HG02610 (cell line): Measurements from ENCODE around the gene RBMS1.

Source experiments
- ATAC-seq: cut with Tn5 transposase; IDR thresholded peaks from one replicate; pipeline ENCODE4 v1.9.1; 2021; ENCODE audit warnings: mild to moderate bottlenecking, moderate library complexity; ENCODE audit not compliant: unreplicated experiment

Gene RBMS1, protein sequence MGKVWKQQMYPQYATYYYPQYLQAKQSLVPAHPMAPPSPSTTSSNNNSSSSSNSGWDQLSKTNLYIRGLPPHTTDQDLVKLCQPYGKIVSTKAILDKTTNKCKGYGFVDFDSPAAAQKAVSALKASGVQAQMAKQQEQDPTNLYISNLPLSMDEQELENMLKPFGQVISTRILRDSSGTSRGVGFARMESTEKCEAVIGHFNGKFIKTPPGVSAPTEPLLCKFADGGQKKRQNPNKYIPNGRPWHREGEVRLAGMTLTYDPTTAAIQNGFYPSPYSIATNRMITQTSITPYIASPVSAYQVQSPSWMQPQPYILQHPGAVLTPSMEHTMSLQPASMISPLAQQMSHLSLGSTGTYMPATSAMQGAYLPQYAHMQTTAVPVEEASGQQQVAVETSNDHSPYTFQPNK

DNA sequence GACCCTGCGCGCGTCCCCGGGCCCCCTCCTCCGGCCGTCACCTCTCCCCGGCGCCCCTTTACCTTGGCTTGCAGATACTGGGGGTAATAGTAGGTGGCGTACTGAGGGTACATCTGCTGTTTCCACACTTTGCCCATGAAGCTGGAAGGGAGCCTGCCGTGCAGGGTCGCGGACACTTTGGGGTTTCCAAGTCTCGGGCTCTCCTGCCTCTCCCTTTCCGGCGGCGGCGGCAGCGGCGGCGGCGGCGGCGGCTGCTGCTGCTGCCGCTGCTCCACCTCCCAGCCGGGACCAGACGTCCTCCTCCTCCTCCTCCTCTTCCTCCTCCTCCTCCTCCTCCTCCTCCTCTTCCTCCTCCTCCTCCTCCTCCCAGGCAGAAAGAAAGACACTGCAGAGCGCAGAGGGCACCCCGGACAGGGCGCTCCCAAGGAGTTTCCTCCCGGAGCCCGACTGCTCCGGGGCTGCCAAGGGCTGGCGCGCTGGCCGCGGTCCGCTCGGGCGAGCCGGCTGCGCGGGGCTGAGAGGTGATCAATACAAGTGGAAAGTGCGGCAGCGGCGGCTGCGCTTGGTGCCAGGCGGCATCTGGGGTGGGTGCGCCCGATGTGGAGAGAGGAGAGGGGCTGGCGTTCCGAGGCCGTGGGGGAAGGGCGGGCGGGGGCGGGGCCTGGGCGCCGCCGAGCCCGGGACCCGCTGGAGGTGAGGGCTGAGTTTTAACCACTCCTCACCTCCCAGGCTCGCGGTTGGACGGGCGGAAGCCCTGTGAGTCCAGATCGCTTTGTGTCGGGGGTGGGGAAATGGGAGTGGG, at the start of gene RBMS1:
Gene RBMS1 (minus strand): TSS at position 581 of the 802 bp plus-strand sequence. CDS start 444 bp downstream, at position 137.
- ATAC-seq, result peak; percentile 43

DNA sequence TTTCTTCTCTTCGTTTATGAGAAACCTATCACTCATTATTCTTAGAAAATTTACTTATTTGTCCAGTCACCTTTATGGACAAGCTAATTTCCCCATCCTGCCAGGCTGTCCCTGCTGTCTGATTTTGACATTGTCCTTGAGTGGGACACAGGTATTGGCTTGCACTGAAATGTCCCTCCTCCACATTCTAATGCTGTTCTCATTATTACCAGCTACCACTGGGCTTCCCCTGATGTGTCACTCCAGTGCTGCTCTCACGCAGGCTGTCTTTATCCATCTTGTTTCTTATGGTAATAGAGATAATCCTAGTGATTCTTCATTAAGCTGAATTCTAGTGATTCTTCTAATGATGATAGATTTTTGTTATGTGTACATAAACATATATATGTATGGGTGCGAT, 48.1 kb upstream of the RBMS1 start:
- ATAC-seq, result no peak

DNA sequence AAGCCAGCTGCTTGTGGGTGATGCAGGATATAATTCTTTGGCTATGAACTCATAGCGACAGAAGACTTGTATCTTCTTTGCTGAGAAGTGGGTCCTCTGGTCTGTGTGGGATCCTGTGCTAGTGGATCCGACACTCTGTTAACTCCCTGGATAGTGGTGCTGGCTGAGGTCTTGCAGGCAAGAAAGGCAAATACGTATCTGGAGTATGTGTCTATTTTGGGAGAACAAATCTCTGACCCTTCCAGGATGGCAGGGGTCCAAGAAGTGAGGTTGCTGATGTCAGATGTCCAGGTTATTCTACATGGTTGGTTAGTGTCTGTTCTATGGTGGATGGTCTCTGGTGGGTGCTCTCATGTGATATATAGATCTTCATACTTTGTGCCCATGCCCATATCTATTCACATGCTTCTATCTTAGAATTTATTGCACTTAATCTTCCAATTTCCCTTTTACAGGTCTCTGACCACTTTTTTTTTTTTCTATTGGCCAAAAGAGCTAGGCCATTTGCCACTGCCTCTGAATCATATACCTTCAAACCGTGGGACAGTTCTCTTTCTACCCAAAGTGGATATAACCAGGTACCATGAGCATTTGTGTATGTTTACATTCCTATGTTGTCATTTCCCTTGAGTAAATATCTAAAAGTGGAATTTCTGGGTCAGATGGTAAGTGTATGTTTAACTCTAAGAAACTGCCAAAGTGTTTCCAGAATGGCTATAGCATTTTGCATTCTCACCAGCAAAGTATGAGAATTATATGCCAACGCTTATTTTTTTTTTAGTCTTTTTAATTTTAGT, 45.1 kb upstream of the RBMS1 start:
- no peak for ATAC-seq

DNA sequence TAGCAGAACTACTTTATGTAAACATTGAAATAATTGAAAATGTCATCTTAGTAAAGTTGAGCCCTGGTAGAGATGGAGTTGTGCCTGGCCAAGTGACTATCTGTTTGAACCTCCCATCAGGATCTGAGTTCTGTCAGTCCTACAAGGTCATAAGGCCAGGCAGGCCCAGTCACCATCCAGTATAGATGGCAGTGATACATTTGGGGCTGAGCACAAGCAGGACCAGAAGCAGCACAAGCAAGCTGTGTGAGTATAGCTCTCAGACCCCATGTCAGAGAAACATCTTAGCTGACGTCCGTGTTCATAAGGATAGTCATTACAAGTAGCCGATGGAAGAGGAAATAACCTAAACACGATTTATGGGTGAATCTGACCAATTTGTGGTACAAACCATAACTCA, 44.5 kb upstream of the RBMS1 start:
- ATAC-seq, result no peak

DNA sequence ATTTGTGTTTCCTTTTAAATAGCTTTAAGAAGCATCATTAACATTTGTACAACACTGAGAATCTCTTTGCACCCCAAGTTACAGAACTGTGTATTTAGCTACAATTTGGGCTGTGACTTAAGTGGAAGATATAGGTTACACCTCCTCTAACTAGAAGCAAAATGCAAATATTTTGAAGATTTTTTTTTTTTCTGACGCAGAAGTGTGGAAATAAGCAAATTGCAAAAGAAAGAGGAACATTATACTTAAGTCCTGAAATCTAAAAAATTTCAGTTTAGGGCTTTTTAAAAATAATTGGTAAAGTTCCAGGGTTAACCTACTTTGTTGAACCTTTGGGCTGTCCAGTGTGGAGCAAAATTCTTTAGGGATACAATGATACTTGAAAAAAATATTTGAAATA, 41.4 kb upstream of the RBMS1 start:
- ATAC-seq, result no peak

DNA sequence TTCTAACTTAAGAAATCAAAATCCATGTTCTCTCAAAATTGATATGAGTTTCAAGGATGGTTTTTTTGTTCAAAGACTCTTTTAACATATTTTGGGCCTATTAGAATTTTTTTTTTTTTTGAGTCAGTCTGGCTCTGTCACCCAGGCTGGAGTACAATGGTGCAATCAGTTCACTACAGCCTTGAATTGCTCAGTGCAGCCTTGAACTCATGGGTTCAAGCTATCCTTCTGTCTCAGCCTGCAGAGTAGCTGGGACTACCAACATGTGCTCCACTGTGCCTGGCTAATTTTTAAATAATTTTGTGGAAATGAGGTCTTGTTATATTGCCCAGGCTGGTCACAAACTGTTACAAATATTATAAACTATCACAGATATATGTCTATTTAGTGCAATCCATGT, 40.6 kb upstream of the RBMS1 start:
- no peak for ATAC-seq

DNA sequence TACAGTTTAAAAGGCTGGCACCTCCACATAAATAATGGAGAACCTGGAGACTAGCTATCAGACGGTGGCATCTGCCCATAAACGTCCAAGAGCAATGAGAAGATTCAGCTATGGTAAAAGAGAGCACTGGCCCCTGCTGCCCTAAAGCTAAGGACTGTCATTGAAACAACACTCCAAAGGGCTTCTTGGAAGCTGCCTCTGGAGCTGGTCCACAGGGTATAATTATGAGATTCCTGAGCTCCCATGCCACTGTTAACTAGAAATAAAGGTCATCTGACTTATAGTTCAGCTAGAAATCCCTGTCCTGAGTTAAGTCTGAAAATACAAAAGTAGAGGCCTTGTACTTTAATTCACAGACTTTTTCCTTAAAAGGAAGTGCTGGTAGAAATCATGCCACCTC, 39.9 kb upstream of the RBMS1 start:
- no peak for ATAC-seq

DNA sequence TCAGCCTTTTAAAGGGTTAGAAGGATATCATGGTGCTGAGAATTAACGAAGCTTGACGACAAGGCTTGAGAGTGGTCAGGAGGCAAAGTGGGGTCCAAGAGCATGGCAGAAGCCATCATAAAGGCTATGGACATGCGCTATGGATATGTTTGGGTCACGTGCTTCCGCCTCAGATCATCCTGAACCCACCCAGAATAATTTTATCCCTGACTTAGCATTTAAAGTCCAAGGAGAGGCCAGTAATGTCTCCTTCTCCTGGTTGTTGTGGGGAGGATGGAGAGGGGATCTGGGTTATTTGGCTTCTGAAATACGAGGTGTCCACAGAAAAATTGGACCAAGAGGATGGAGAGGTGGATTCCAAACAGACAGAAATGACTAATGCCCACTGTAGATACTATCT, 38.8 kb upstream of the RBMS1 start:
- no peak for ATAC-seq

DNA sequence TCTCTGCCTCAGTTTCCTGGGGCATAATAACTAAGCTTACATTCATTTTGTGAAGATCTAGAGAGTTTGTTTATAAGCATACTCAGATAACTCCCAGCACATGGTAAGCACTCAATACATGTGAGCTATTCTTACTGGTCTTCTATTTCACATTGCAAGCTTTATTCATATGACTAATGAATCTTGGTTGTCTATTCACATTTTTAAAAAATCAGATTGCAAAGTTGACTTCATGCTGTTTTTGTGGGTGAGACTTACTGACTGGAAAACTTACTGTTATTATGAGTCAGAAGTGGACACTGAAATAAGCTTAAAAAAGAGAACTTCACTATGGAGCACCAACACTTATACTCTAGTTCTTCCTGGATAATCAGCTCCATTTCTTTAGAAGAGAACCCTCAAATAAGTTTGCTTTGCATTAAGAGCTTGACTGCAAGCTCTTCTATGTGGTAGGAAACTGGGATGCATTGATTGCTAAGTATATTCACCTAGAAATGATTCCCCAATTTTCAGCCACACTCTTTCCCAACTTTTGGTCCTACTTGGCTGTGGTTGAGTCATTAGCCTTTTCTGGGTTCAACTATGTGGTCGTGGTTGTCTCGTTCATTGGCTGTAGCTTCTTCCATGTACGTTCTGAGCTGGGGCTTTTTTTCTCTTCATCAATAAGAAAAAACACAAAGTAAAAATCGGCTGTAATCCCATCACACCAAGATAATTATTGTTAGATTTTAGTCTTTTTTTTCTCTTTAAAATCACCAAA, 29.5 kb upstream of the RBMS1 start:
- no peak for ATAC-seq

DNA sequence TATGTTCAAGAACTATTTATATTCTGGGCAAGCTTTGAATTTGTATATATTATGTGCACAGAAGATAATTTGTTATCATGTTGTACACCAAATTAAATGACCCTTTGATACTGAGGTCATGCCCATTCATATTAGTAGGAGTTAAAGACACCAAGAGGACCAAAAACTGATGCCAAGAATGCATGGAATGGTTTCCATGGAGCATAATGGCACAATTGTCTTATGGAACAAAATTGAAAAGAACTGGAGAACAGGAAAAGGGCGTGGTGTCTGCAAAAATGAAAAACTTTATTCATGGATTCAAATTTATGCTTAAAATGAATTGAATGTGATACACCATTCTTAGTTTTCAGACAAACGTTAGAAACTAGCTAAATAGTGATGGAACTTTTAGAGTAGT, 24.1 kb upstream of the RBMS1 start:
- no peak for ATAC-seq

DNA sequence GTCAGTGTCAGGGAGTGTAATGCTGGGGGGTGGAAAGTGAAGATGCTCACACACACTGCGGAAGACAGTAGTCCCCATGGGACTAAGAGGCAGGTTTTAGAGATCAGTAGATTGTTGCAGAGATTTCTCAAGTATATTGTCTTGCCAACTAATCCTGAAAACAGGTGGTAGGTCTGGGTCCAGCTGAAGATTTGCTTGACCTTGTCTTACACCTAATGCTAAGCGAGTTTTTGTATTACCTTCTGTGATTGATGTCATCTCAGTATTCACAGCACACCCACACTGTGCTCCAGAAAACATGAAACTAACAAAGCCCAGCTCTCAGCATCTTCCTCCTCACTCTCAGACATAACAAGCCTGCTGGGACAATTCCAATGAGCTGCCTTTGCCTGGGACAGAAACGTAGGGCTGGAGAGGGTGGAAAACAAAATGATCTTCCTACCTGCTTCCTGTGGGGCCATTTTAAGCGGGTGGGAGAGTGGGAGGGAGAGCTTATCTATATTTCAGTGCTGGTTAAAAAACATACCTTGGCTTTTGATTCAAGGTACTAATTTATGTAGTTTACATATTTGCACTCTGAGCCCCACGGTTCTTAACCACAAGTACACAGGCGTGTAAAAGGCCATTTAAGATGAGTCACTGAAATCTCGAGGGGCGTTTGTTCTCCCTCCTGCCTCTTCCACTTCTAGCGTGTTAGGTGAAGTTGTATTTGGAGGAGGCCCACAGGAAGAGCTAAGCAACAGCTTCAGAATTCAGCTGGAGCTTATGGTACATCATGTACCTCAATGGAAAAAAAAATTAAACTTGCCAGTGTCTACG, 23.1 kb upstream of the RBMS1 start:
- peak; percentile 57 for ATAC-seq

DNA sequence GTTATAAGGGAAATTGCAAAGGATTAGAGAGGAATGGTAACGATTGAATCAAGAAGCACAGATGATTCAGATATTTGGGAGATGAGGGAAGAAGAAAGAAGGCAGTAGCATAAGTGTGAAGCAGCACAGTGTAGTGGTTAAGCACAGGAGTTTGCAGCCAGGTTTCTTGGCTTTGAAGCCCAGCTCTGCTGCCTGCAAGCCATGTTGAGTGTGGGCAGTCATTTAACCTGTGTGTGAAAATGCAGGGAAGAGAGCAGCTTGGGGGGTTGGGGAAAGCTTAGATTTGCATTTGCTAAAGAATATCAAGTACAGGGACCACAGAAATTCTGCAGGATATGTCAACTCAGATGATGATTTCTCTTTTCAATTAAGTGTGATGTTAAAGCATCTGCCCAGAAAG, 21.5 kb upstream of the RBMS1 start:
- no peak for ATAC-seq

DNA sequence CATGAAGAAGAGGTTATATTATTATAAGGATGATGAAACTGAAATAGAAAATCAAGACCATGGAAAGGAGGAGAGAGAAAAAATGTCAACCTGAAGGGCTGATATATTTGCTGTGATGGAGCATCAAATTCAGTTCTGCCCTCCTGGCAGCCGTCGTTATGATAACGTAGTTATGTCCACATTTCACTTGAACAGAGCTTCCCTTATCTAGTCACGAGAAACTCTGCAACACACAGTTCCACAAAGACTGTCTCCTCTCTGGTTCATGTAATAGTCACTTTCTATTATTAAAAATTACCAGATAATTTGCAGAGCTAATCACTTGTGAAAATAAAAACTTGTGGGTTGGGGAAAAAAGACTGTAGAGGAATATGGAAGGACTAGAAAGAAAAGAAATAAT, 19.5 kb upstream of the RBMS1 start:
- ATAC-seq, result no peak

DNA sequence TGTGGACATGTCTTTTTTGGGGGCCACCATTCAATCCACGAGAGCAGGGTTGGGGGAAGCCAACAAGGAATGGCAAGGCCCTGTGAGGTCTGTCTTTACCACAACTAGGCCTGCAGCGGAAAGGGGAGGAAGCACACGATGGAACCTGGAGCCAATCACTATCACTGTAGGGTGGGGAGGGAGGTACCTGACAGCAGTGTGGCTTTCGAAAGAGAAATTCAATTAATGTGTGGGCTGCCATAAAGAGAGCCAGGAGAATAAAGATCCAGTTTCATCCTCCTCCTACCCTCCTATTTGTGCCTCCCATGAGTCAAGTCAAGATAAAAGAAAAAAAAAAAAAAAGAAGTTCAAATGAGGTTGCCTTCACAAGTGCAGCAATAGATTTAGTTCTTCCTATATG, 18.9 kb upstream of the RBMS1 start:
- no peak for ATAC-seq

DNA sequence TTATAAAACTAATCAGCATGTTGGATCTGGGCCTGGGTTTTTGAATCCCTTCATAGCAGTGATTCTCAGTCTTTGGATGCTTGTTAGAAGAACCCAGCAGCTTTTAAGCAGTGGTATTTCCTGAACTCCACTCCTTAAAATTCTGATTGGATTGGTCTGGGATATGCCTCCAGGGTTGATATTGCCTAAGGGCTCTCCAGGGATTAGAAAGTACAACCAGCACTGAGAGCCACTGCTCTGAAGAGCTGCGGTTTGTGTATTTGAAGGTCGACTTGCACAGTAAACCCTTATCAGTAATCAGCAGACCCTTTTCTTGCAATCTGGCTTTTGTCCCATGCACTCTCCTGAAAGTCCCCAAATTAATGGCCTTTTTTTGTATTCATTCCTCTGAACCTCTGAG, 17.0 kb upstream of the RBMS1 start:
- no peak for ATAC-seq

DNA sequence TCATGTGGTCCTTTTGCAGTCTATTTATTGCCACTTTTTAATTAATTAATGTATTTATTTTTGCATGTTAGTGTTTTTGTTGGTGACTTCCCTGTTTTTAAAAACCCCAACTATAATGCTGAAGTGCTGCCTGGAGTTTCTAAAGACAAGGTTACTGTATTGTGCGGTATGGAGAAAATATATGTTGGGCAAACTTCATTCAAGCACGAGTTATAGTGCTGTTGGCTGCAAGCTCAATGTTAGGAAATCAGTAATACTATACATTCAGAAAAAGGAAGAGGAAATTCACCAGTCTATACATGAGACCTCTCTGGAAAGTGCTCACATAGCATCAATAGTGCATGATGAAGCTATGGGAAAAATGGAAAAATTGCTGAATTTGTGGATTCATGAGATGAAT, 15.4 kb upstream of the RBMS1 start:
- ATAC-seq, result no peak

DNA sequence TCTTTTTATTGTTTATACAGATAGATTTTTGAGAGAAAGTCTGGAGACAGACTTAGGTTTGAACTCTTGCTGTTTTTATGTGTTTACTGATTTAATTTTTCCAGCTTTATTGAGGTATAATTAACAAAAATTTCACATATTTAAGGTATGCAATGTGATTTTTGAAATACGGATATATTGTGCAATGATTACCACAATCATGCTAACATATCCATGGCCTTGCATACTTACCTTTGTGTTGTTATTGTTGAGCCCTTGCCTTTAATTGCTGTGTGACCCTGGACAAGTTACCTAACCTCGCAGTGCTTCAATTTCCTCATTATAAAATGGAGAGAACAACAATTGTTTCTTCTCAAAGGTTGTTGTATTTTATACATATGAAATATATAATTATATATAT, 13.9 kb upstream of the RBMS1 start:
- ATAC-seq, result no peak

DNA sequence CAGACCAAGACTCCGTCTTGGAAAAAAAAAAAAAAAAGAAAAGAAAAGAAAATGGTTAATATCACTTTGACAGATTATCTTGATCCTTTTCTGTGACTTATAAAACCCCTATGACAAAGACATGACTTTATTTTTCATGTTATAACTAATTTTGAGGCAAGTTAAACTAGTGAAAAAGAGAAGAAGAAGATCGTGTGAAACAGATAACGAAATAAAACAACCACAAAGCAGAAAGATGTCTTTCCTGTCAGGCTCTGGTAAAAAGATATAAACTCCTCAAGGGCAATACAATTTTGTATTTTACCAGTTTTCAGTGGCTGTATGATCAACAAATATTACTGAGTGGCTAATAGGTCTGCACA, 13.4 kb upstream of the RBMS1 start:
- no peak for ATAC-seq

DNA sequence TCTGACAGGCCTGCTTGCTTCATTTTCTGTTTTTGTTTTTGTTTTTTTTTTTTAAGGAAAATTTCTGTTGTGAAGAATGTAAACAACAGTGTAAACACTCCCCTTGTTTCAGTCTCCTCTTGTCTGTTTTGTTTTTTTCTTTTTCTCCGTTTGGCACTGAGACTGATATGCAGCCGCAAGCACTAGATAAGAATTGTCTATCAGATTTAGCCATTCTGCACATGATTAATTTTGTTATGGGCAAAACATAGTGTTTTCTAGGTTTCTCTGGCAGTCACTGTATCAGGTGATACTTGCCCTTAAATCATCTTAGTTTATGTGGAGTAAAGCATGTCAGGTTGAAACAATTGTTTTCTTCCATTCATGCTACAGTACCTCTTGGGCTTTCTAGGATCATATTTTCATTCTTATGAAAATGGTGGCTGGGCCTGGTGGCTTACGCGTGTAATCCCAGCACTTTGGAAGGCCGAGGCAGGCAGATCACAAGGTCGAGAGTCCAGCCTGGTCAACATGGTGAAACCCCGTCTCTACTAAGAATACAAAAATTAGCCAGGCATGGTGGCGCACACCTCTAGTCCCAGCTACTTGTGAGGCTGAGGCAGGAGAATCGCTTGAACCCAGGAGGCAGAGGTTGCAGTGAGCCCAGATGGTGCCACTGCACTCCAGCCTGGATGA, 12.9 kb upstream of the RBMS1 start:
- ATAC-seq, result no peak
